ENCODE data around the gene DNMT3B. TPM values are rescaled to one million over a fixed set of nuclear protein-coding genes. Genes with fewer than 3 reads are reported as not detected.

Gene DNMT3B
- total RNA-seq, 1 donor from 2014 or later = 0.75 TPM

DNA sequence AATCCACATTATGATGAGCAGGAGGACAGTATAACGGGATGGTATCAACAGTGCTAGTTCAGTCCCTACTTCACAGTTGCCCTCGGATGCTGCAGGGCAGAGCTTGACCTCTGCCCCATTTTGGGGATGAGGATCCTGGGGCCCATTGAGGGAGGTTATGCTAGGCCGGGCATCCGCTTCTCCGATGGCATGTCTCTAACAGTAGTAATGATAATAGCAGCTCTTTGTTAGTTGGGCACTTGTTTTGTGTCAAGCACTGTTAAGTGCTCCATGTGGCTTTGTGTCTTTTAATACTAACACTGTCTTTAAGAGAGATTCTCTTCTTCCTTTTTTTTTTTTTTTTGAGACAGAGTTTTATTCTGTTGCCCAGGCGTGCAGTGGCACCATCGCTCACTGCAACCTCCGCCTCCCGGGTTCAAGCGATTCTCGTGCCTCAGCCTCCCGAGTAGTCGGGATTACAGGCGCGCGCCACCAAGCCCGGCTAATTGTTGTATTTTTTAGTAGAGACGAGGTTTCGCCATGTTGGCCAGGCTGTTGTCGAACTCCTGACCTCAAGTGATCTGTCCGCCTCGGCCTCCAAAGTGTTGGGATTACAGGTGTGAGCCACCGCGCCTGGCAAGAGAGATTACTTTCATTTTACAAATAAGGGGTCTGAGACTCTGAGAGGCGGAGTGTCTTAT, 58.7 kb downstream of the DNMT3B start:
- DNase-seq (ENCODE audit: low spot score in 2 of 2) = no peak

GRCh38 chr20:32822225-32822624, 60.0 kb downstream of the DNMT3B start:
- peaks cover 0 to 19% of the 10 kb centered on the region in 2 donors for H3K4me1 ChIP-seq
- H3K9me3 ChIP-seq = no peaks in the 10 kb centered on the region
- peaks cover 7 to 12% of the 10 kb centered on the region in 2 donors for H3K36me3 ChIP-seq
- no peaks in the 10 kb centered on the region for H3K27me3 ChIP-seq
- DNase-seq (ENCODE audit: low spot score in 2 of 2) = no peak
- H3K27ac ChIP-seq = peak overlapping the region; percentile 38 to 40
- intact Hi-C loops (cut with DNase I) = loop anchor here (5.0 kb wide), 1 partner anchor 545 kb away; the partner anchor contains the start of gene KIF3B
- no peak for TF ChIP-seq CTCF (IDR thresholded peaks at IDR 0.05)
- no peak overlapping the region for H3K4me3 ChIP-seq

More for the DNA sequence above, 58.7 kb downstream of the DNMT3B start:
- no peak for TF ChIP-seq CTCF (IDR thresholded peaks at IDR 0.05)
- H3K27ac ChIP-seq = peak overlapping the region; percentile 89 to 90
- intact Hi-C loops (cut with DNase I) = loop anchor here (5.0 kb wide), 1 partner anchor 544 kb away; the partner anchor contains the start of gene KIF3B
- peaks cover 0 to under 1% of the 10 kb centered on the region in 2 donors for H3K36me3 ChIP-seq
- peak overlapping the region; percentile 88 to 91 for H3K4me3 ChIP-seq
- no peaks in the 10 kb centered on the region for H3K27me3 ChIP-seq
- peaks cover 0 to 19% of the 10 kb centered on the region in 2 donors for H3K4me1 ChIP-seq
- H3K9me3 ChIP-seq = no peaks in the 10 kb centered on the region

DNA sequence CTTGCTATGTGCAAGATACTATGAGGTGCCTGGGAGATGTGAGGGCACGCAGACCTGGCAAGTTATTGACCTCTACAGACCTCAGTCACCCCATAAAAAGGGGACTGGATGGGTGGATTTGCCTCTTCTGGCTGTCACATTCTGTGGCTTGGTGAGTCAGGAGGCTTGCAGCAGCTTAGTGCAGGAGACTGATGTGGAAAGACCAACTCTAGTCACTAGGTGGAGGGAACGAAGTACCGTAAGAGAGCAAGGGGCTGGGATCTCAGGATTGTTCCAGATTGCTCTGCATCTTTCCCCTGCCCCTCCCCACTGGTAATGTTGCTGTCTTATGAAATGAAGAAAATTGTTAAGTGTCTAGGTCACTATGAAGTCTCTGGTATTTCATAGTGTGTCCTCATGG, 60.9 kb downstream of the DNMT3B start:
- peaks cover 0 to 19% of the 10 kb centered on the region in 2 donors for H3K4me1 ChIP-seq
- no peak for DNase-seq (ENCODE audit: low spot score in 2 of 2)
- no peak for TF ChIP-seq CTCF (IDR thresholded peaks at IDR 0.05)

DNA sequence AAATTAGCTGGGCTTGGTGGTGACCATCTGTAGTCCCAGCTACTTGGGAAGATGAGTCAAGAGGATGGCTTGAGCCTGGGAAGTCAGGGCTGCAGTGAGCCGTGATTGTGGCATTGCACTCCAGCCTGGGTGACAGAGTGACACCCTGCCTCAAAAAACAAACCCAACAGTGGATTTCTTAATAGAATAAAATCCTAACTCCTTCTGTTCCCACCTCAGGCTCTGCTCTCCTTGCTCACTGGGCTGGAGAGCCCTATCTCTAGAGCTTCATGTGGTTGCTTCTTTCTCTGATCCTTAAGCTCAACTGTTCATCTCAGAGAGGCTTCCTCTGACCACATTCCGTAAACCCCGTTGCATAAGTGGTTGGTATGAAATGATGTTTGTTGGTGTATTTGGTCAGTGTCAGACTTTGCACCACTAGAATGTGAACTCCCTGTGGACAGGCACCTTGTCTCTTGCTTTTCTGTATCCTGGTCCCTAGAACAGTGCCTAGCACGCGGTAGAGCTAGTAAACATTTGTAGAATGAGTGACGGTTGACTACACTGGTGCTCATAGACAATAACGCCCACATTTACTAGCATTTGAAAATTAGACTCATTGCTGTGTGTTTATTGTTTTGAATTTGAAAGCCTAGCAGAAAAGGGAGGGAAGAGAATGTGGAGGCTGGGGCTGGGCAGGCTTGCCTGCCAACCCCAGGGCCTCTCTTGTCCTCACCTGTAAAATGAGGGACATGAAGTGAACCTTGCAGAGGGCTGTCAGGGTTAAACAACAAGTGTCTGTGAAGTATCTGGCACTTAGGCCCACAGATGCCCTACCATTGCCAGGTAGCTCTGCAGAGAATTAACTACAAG, 61.8 kb downstream of the DNMT3B start:
- peak overlapping the region in 1 of 2 donors; percentile 40 for H3K27ac ChIP-seq
- H3K4me1 ChIP-seq = peaks cover 0 to 19% of the 10 kb centered on the region in 2 donors
- intact Hi-C loops (cut with DNase I) = loop anchor here (5.0 kb wide), 1 partner anchor 547 kb away; the partner anchor contains the start of gene KIF3B

More for the DNA sequence above, 60.9 kb downstream of the DNMT3B start:
- Histone ChIP-seq H3K9me3 (no peaks in the 10 kb centered on the region), H3K36me3 (peaks cover 15 to 20% of the 10 kb centered on the region in 2 donors), H3K27me3 (no peaks in the 10 kb centered on the region), H3K27ac (peak overlapping the region in 1 of 2 donors; percentile 40), H3K4me3 (no peak overlapping the region)
- intact Hi-C loops (cut with DNase I) = loop anchor here (5.0 kb wide), 1 partner anchor 546 kb away; the partner anchor contains the start of gene KIF3B

More for the DNA sequence above, 61.8 kb downstream of the DNMT3B start:
- no peak overlapping the region for H3K4me3 ChIP-seq
- TF ChIP-seq CTCF (IDR thresholded peaks at IDR 0.05) = no peak
- peaks cover 15 to 29% of the 10 kb centered on the region in 2 donors for H3K36me3 ChIP-seq
- H3K9me3 ChIP-seq = no peaks in the 10 kb centered on the region
- no peak for DNase-seq (ENCODE audit: low spot score in 2 of 2)
- H3K27me3 ChIP-seq = no peaks in the 10 kb centered on the region

Data from ascending aorta (tissue), 2 donors.